H9 (cell line): ENCODE measurements around the gene ITPR1. TPM values are rescaled to one million over a fixed set of nuclear protein-coding genes. Genes with fewer than 3 reads are reported as not detected.

Source experiments
- DNase-seq: peaks from one replicate; pipeline ENCODE4 v3.0.0-alpha.2; 2017
- H2AFZ ChIP-seq: one replicate; pipeline ENCODE4 v1.6.1; 2013; ENCODE audit warnings: mild to moderate bottlenecking, low read length, control low read depth, moderate library complexity
- H2AK5ac ChIP-seq: 2 replicates; pipeline ENCODE4 v1.6.1; 2013; ENCODE audit warnings: low read length, control low read depth, mixed read lengths; ENCODE audit not compliant: insufficient read length
- H2BK120ac ChIP-seq: one replicate; pipeline ENCODE4 v1.6.1; 2013; ENCODE audit warnings: low read depth, mild to moderate bottlenecking, low read length, control low read depth, inconsistent platforms; ENCODE audit not compliant: poor library complexity, severe bottlenecking
- H2BK12ac ChIP-seq: 2 replicates; pipeline ENCODE4 v1.6.1; 2013; ENCODE audit warnings: low read length, control low read depth, mixed read lengths, low read depth; ENCODE audit not compliant: insufficient read length
- H2BK15ac ChIP-seq: 2 replicates; pipeline ENCODE4 v1.6.1; 2013; ENCODE audit warnings: low read depth, low read length, control low read depth
- H2BK20ac ChIP-seq: one replicate; pipeline ENCODE4 v1.6.1; 2013; ENCODE audit warnings: low read depth, mild to moderate bottlenecking, low read length, control low read depth, inconsistent platforms; ENCODE audit not compliant: poor library complexity, severe bottlenecking
- H2BK5ac ChIP-seq: 2 replicates; pipeline ENCODE4 v1.6.1; 2013; ENCODE audit warnings: low read length, control low read depth, mixed read lengths; ENCODE audit not compliant: insufficient read length
- H3K14ac ChIP-seq: 2 replicates; pipeline ENCODE4 v1.6.1; 2013; ENCODE audit warnings: low read length, control low read depth; ENCODE audit not compliant: insufficient read depth
- H3K18ac ChIP-seq: 2 replicates; pipeline ENCODE4 v1.6.1; 2013; ENCODE audit warnings: low read depth, mild to moderate bottlenecking, mixed read lengths, low read length, control low read depth; ENCODE audit not compliant: insufficient read length
- H3K23ac ChIP-seq: 2 replicates; pipeline ENCODE4 v1.6.1; 2013; ENCODE audit warnings: low read length, control low read depth, mixed read lengths, low read depth; ENCODE audit not compliant: insufficient read length
- H3K23me2 ChIP-seq: 2 replicates; pipeline ENCODE4 v1.6.1; 2013; ENCODE audit warnings: low read depth, mild to moderate bottlenecking, mixed read lengths, low read length, control low read depth; ENCODE audit not compliant: insufficient read length, poor library complexity, severe bottlenecking
- H3K27ac ChIP-seq: 2 replicates; pipeline ENCODE4 v1.5.1; 2013; ENCODE audit warnings: low read length, control low read depth, mixed read lengths, low read depth; ENCODE audit not compliant: insufficient read length
- H3K27me3 ChIP-seq: 2 replicates; pipeline ENCODE4 v1.6.1; 2013; ENCODE audit warnings: low read length, control low read depth, inconsistent platforms; ENCODE audit not compliant: insufficient read depth
- H3K4ac ChIP-seq: 2 replicates; pipeline ENCODE4 v1.6.1; 2013; ENCODE audit warnings: low read depth, mild to moderate bottlenecking, control low read depth, inconsistent platforms, low read length, moderate library complexity
- H3K4me1 ChIP-seq: 2 replicates; pipeline ENCODE4 v1.6.1; 2013; ENCODE audit warnings: low read length, control low read depth, inconsistent platforms; ENCODE audit not compliant: insufficient read depth
- H3K4me2 ChIP-seq: 2 replicates; pipeline ENCODE4 v1.6.1; 2013; ENCODE audit warnings: low read length, control low read depth, mixed read lengths; ENCODE audit not compliant: insufficient read length, insufficient read depth
- H3K56ac ChIP-seq: 2 replicates; pipeline ENCODE4 v1.6.1; 2013; ENCODE audit warnings: low read depth, mild to moderate bottlenecking, mixed read lengths, low read length, control low read depth; ENCODE audit not compliant: insufficient read length
- H3K79me1 ChIP-seq: 2 replicates; pipeline ENCODE4 v1.6.1; 2013; ENCODE audit warnings: low read depth, mild to moderate bottlenecking, moderate library complexity, low read length, control low read depth, inconsistent platforms; ENCODE audit not compliant: insufficient read depth, poor library complexity, severe bottlenecking
- H3K79me2 ChIP-seq: 2 replicates; pipeline ENCODE4 v1.6.1; 2013; ENCODE audit warnings: low read length, control low read depth, inconsistent platforms; ENCODE audit not compliant: insufficient read depth
- H3K9ac ChIP-seq: 2 replicates; pipeline ENCODE4 v1.6.1; 2013; ENCODE audit warnings: low read length, control low read depth, mixed read lengths; ENCODE audit not compliant: insufficient read length; ENCODE audit errors: extremely low read depth
- H3K9me3 ChIP-seq: one replicate; pipeline ENCODE4 v1.6.1; 2013; ENCODE audit warnings: low read depth, low read length, inconsistent platforms; ENCODE audit not compliant: control insufficient read depth
- H3T11ph ChIP-seq: one replicate; pipeline ENCODE4 v1.6.1; 2013; ENCODE audit warnings: mild to moderate bottlenecking, low read length, control low read depth, inconsistent platforms
- H4K20me1 ChIP-seq: one replicate; pipeline ENCODE4 v1.6.1; 2013; ENCODE audit not compliant: control insufficient read depth, insufficient read length, insufficient read depth
- H4K5ac ChIP-seq: 2 replicates; pipeline ENCODE4 v1.6.1; 2013; ENCODE audit warnings: low read depth, mild to moderate bottlenecking, mixed read lengths, low read length, control low read depth; ENCODE audit not compliant: insufficient read length
- H4K8ac ChIP-seq: replicated peaks from 2 replicates; pipeline ENCODE4 v1.6.1; 2013; ENCODE audit warnings: low read length, control low read depth, mixed read lengths, low read depth; ENCODE audit not compliant: insufficient read length
- H4K91ac ChIP-seq: 2 replicates; pipeline ENCODE4 v1.6.1; 2013; ENCODE audit warnings: low read depth, mild to moderate bottlenecking, moderate library complexity, mixed read lengths, low read length, control low read depth; ENCODE audit not compliant: insufficient read length
- H3K27ac Mint-ChIP-seq, 3 experiments: 2 replicates in 2 of 3; 3 replicates in 1 of 3; pipeline ENCODE4 v1.8.0; 2020 to 2021; ENCODE audit warnings: mixed read lengths in 3 of 3, mild to moderate bottlenecking in 1 of 3, moderate library complexity in 1 of 3
- H3K27me3 Mint-ChIP-seq: 2 replicates; pipeline ENCODE4 v1.8.0; 2021; ENCODE audit warnings: low read depth, mild to moderate bottlenecking, moderate library complexity, mixed read lengths
- H3K36me3 Mint-ChIP-seq, 3 experiments: 2 replicates in 2 of 3; 3 replicates in 1 of 3; pipeline ENCODE4 v1.8.0; 2020 to 2021; ENCODE audit warnings: low read depth in 3 of 3, mixed read lengths in 3 of 3; ENCODE audit not compliant: insufficient read depth in 1 of 3
- H3K4me1 Mint-ChIP-seq, 2 experiments: 2 replicates each; pipeline ENCODE4 v1.8.0; 2020; ENCODE audit warnings: mixed read lengths in 2 of 2
- H3K4me3 Mint-ChIP-seq, 2 experiments: 2 replicates in 1 of 2; 3 replicates in 1 of 2; pipeline ENCODE4 v1.8.0; 2020 to 2021; ENCODE audit warnings: mild to moderate bottlenecking in 2 of 2, mixed read lengths in 2 of 2, moderate library complexity in 1 of 2
- H3K9me3 Mint-ChIP-seq, 2 experiments: 2 replicates in 1 of 2; 3 replicates in 1 of 2; pipeline ENCODE4 v1.8.0; 2020; ENCODE audit warnings: mild to moderate bottlenecking in 2 of 2, mixed read lengths in 2 of 2, moderate library complexity in 1 of 2
- WGBS: extraction: QIAGEN DNeasy Blood & Tissue Kit; methylation state at CpG from one replicate; pipeline ENCODE4 v1.1.7; 2013; ENCODE audit warnings: missing lambda C conversion rate, low lambda C conversion rate, mixed read lengths; ENCODE audit not compliant: insufficient read length; ENCODE audit errors: extremely low coverage; 5-methylcytosine and 5-hydroxymethylcytosine counted together
- total RNA-seq: library from RNA; stranded (reverse); gene quantifications from 2 replicates; pipeline ENCODE4 v1.2.1, GENCODE V29; 2021
- TF ChIP-seq, protein P1 (sequence below): fragments of 200-600 bp; sonication (generic); conservative IDR thresholded peaks from 3 replicates; pipeline ENCODE4 v1.8.0; 2021; ENCODE audit warnings: antibody characterized with exemption, mild to moderate bottlenecking

Gene ITPR1
- total RNA-seq, 1 experiment from 2014 or later = 4.2 TPM

DNA sequence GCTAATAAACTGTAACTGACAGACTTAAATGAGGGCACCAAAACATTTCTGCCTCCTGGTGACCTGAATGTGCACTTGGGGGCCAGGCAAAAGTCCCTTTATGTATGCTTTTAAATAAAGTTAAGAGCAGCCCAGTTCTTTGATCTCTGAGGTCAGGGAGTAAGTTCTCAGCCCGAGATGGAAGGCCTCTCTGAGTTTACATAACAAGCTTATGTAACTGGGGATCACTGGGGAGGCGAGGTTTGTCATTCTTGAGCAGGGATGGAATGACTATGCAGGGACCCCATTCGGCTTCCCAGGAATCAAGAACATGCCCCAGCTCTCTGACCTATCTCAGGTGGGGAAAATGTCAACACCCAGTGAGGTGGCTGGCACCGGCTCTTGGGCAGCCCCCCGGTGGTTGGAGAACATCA, 287.4 kb downstream of the ITPR1 start:
- Histone ChIP-seq H4K91ac (no peak overlapping the region), H4K20me1 (no peaks in the 10 kb centered on the region), H2BK12ac (no peak overlapping the region), H2BK15ac (no peak overlapping the region), H3K18ac (no peak overlapping the region), H3T11ph (no peak overlapping the region), H3K4me2 (no peak overlapping the region), H2BK5ac (no peak overlapping the region), H3K4ac (no peak overlapping the region), H3K79me1 (no peaks in the 10 kb centered on the region), H2AK5ac (no peak overlapping the region), H3K9me3 (no peaks in the 10 kb centered on the region), H3K23me2 (no peaks in the 10 kb centered on the region), H2BK20ac (no peak overlapping the region), H3K27ac (no peak overlapping the region), H3K23ac (no peak overlapping the region), H4K5ac (no peak overlapping the region), H3K27me3 (no peaks in the 10 kb centered on the region), H3K79me2 (no peaks in the 10 kb centered on the region), H3K56ac (no peak overlapping the region), H3K14ac (no peak overlapping the region), H4K8ac (no peak overlapping the region), H2AFZ (no peak overlapping the region), H2BK120ac (no peak overlapping the region), H3K4me1 (no peaks in the 10 kb centered on the region), H3K9ac (no peak overlapping the region)
- H3K27me3 Mint-ChIP-seq = no peaks in the 10 kb centered on the region
- H3K4me3 Mint-ChIP-seq = no peak overlapping the region
- peaks cover 3 to 9% of the 10 kb centered on the region in 2 experiments; a peak in 1 of 4 replicates for H3K4me1 Mint-ChIP-seq
- H3K36me3 Mint-ChIP-seq = peaks cover 0 to 14% (median 6%) of the 10 kb centered on the region in 3 experiments; a peak in 4 of 7 replicates
- TF ChIP-seq, protein P1, sequence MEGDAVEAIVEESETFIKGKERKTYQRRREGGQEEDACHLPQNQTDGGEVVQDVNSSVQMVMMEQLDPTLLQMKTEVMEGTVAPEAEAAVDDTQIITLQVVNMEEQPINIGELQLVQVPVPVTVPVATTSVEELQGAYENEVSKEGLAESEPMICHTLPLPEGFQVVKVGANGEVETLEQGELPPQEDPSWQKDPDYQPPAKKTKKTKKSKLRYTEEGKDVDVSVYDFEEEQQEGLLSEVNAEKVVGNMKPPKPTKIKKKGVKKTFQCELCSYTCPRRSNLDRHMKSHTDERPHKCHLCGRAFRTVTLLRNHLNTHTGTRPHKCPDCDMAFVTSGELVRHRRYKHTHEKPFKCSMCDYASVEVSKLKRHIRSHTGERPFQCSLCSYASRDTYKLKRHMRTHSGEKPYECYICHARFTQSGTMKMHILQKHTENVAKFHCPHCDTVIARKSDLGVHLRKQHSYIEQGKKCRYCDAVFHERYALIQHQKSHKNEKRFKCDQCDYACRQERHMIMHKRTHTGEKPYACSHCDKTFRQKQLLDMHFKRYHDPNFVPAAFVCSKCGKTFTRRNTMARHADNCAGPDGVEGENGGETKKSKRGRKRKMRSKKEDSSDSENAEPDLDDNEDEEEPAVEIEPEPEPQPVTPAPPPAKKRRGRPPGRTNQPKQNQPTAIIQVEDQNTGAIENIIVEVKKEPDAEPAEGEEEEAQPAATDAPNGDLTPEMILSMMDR = no peak
- no peak overlapping the region for H3K27ac Mint-ChIP-seq
- no CpG with 5 or more reads among the region's 5 CpGs for WGBS
- no peaks in the 10 kb centered on the region for H3K9me3 Mint-ChIP-seq
- DNase-seq = no peak
